HCT116 (cell line): ENCODE data around the gene YWHAQ.

Experiments
- CTCF ChIP-seq, 3 experiments: fragments of 200-600 bp in 1 of 3; sonication (generic) in 1 of 3; IDR thresholded peaks in 2 of 3; conservative IDR thresholded peaks in 1 of 3; 2 replicates each; pipeline ENCODE4 v1.5.1; 2012 to 2017; ENCODE audit warnings: low read depth in 2 of 3, low read length in 2 of 3, antibody characterized with exemption in 1 of 3, borderline replicate concordance in 1 of 3, control low read depth in 1 of 3, mild to moderate bottlenecking in 1 of 3, mixed read lengths in 1 of 3, mixed run types in 1 of 3, moderate library complexity in 1 of 3; ENCODE audit not compliant: insufficient read depth in 1 of 3
- EZH2 ChIP-seq: fragments of 200-600 bp; sonication (generic); IDR thresholded peaks from 2 replicates; pipeline ENCODE4 v1.6.1; 2017; ENCODE audit warnings: antibody characterized with exemption, mixed run types
- POLR2A ChIP-seq: IDR thresholded peaks from 2 replicates; pipeline ENCODE4 v1.7.0; 2011; ENCODE audit warnings: borderline replicate concordance; ENCODE audit not compliant: insufficient read depth, insufficient read length; ENCODE audit errors: extremely low read depth
- RAD21 ChIP-seq: IDR thresholded peaks from 2 replicates; pipeline ENCODE4 v1.6.1; 2012; ENCODE audit warnings: low read depth, mild to moderate bottlenecking
- ZBTB33 ChIP-seq: IDR thresholded peaks from 2 replicates; pipeline ENCODE4 v1.6.1; 2011; ENCODE audit warnings: mild to moderate bottlenecking, low read length, moderate library complexity; ENCODE audit not compliant: insufficient replicate concordance; ENCODE audit errors: extremely low read depth

GRCh38 chr2:9547262-9547991 is 83.4 kb downstream of the YWHAQ start:
- no peak for TF ChIP-seq CTCF (IDR thresholded peaks at IDR 0.05 in 2 of 3, conservative IDR thresholded peaks at IDR 0.05 in 1 of 3; ENCODE audit: borderline replicate concordance in 1 of 3, insufficient read depth in 1 of 3, low read depth in 2 of 3, low read length in 2 of 3)
- TF ChIP-seq EZH2, result no peak
- TF ChIP-seq ZBTB33, result no peak
- no peak for TF ChIP-seq POLR2A
- no peak for TF ChIP-seq RAD21
